Muscle layer of colon (tissue), 2 donors: ENCODE data around the gene LMOD3.

Experiments
- H3K27ac ChIP-seq: one replicate; pipeline ENCODE4 v1.7.0; 2013; ENCODE audit warnings: low read depth, mild to moderate bottlenecking, low read length, moderate library complexity
- H3K27me3 ChIP-seq, 2 donors: one replicate each; pipeline ENCODE4 v1.7.0; 2013; ENCODE audit warnings: low read length in 2 of 2, mild to moderate bottlenecking in 2 of 2; ENCODE audit not compliant: insufficient read depth in 2 of 2, control insufficient read depth in 1 of 2
- H3K36me3 ChIP-seq: one replicate; pipeline ENCODE4 v1.7.0; 2013; ENCODE audit warnings: mild to moderate bottlenecking, low read length; ENCODE audit not compliant: insufficient read depth
- H3K4me1 ChIP-seq: one replicate; pipeline ENCODE4 v1.7.0; 2013; ENCODE audit warnings: mild to moderate bottlenecking, low read length; ENCODE audit not compliant: insufficient read depth
- H3K4me3 ChIP-seq, 2 donors: one replicate each; pipeline ENCODE4 v1.7.0; 2013; ENCODE audit warnings: low read length in 2 of 2, low read depth in 1 of 2, mild to moderate bottlenecking in 1 of 2, moderate library complexity in 1 of 2
- H3K9ac ChIP-seq: one replicate; pipeline ENCODE4 v1.7.0; 2013; ENCODE audit warnings: low read length
- H3K9me3 ChIP-seq: one replicate; pipeline ENCODE4 v1.7.0; 2013; ENCODE audit warnings: mild to moderate bottlenecking, low read length
- donor health status: abdominal sarcoma.
- donor health status: Adenocarcinoma of cecum.

LMOD3 gene

DNA sequence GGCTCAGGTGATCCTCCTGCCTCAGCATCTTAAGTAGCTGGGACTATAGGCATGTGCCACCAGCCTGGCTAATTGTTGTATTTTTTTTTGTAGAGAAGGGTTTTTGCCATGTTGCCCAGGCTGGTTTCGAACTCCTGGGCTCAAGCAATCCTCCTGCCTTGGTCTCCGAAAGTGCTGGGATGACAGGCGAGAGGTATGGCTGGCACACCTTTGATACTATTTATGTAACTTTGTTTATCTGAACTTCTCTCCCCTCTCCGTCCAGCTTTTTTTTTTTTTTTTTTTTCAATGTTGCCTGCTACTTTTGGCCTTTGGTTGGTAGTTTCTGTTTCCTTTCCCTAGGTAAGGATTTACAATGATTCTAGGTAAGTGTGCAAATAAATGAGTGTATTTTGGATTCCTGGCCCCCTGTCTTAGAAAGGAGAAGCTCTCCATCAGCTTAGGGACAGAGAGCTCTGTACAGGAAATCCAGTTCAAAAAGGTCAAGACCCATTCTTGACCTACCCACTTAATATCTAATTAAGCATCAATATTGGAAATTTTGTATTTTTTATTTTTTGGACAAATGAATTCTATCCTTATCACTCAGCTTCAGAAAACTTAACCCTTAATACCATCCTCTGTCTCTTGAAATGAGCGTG, 30.9 kb downstream of the LMOD3 start:
- H3K27ac ChIP-seq: peak overlapping the region; percentile 70
- H3K4me3 ChIP-seq: no peak overlapping the region
- peaks cover 92% of the 10 kb centered on the region for H3K4me1 ChIP-seq

GRCh38 chr3:69090021-69090420, 32.4 kb downstream of the LMOD3 start:
- H3K9ac ChIP-seq: no peak overlapping the region

More for the DNA sequence above, 30.9 kb downstream of the LMOD3 start:
- no peaks in the 10 kb centered on the region for H3K27me3 ChIP-seq
- H3K36me3 ChIP-seq: peaks cover 6% of the 10 kb centered on the region
- H3K9me3 ChIP-seq: no peaks in the 10 kb centered on the region
- H3K9ac ChIP-seq: no peak overlapping the region

DNA sequence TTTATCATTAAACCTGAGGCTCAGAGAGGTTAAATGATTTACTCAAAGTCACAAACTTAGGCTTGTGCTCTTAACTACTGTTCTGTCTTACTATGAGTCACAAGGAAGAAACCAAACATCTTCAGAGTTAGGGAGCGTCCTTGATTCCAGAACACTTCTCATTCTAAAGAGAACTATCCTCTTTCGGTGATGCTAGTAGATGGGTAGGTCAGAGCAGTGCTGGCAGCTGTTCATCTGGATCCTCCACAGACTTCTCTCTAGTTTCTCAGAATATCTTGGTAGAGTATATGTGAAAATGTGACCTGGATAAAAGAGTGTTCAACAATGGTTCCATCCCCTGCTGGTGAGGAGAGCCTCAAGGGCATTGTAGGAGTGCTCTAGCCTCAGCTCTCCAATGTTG, 34.3 kb downstream of the LMOD3 start:
- Histone ChIP-seq H3K4me3 (peak overlapping the region in 1 of 2 donors; percentile 3), H3K36me3 (no peaks in the 10 kb centered on the region), H3K4me1 (peaks cover 74% of the 10 kb centered on the region), H3K27me3 (no peaks in the 10 kb centered on the region), H3K9me3 (no peaks in the 10 kb centered on the region), H3K27ac (no peak overlapping the region), H3K9ac (no peak overlapping the region)

More at GRCh38 chr3:69090021-69090420, 32.4 kb downstream of the LMOD3 start:
- no peaks in the 10 kb centered on the region for H3K9me3 ChIP-seq
- H3K4me1 ChIP-seq: peaks cover 80% of the 10 kb centered on the region
- H3K27me3 ChIP-seq: no peaks in the 10 kb centered on the region
- H3K36me3 ChIP-seq: peaks cover 6% of the 10 kb centered on the region
- no peak overlapping the region for H3K4me3 ChIP-seq
- no peak overlapping the region for H3K27ac ChIP-seq

DNA sequence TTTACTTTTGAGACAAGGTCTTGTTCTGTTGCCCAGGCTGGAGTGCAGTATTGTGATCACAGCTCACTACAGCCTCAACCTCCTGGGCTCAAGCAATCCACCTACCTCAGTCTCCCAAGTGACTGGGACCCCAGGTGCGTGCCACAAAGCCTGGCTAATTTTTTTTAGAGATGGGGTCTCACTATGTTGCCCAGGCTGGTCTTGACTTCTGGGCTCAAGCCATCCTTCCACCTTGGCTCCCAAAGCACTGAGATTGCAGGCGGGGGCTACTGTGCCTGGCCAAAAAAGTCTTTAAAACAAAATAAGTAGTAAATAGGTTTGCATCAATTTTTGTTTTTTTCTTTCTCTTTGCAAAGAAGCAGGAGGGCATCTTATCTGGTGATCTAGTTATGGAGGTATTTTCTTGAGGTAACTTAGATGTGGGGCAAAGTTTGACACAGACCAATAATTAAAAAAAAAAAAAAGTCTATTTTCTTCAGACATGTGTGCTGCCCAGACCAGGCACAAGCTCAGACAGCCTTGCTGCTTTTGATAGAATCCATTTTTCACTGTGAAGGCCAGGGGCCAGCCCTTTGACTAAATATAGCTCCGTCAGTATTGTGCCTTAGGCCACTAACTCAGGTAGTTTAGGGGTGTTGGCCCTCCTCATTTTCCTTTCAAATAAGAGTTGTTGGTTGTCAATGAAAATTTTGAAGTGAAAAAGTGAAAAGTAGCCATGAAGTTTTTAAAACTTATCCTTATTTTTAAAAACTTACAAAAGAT, 35.2 kb downstream of the LMOD3 start:
- Histone ChIP-seq H3K9ac (no peak overlapping the region), H3K4me1 (peaks cover 65% of the 10 kb centered on the region), H3K36me3 (no peaks in the 10 kb centered on the region), H3K9me3 (no peaks in the 10 kb centered on the region), H3K4me3 (peak overlapping the region in 1 of 2 donors; percentile 76), H3K27ac (peak overlapping the region; percentile 99), H3K27me3 (no peaks in the 10 kb centered on the region)

DNA sequence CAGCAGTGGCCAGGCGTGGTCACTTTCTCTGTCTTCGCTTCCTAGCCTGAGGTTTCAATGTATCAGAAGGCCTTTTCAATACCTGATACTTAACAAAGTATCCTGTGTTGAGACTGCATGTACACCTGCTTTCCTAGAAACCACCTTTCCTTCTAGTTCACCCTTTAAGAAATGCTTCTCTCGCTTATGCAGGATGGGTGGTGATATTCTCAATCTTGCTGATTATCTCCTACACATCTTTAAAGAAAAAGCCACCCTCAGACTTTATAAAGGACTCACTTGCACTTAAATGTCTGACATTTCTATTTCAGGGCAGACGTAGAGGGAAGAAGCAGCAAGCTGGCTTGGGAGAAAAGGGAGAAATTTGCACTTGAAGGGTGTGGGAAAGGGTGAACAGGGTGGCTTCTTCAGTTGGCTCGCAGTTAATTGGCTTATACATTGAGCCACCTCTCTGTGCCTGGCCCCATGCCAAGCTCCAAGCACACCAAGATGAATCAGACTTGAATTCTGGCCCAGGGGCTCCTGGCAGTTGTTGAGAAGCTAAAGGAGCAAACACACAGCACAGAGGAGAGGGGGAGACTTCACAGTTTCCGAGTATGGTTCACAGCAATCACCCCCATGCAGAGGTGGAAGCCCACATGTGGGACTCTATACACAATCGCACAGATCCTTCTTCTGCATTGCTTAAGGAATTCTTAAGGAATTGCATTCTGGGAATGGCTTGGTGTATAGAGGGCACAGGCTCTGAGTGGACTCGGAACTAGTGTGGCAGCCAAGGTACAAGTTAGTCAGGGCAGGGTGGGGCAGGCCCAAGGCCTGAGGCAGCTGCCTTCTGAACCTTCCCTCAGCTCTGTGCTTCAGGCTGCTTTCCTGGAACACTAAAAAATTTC, 36.3 kb downstream of the LMOD3 start:
- Histone ChIP-seq H3K4me3 (peak overlapping the region; percentile 76 to 90), H3K9me3 (no peaks in the 10 kb centered on the region), H3K27me3 (no peaks in the 10 kb centered on the region), H3K4me1 (peaks cover 54% of the 10 kb centered on the region), H3K36me3 (no peaks in the 10 kb centered on the region), H3K9ac (peak overlapping the region; percentile 90), H3K27ac (peak overlapping the region; percentile 99)

DNA sequence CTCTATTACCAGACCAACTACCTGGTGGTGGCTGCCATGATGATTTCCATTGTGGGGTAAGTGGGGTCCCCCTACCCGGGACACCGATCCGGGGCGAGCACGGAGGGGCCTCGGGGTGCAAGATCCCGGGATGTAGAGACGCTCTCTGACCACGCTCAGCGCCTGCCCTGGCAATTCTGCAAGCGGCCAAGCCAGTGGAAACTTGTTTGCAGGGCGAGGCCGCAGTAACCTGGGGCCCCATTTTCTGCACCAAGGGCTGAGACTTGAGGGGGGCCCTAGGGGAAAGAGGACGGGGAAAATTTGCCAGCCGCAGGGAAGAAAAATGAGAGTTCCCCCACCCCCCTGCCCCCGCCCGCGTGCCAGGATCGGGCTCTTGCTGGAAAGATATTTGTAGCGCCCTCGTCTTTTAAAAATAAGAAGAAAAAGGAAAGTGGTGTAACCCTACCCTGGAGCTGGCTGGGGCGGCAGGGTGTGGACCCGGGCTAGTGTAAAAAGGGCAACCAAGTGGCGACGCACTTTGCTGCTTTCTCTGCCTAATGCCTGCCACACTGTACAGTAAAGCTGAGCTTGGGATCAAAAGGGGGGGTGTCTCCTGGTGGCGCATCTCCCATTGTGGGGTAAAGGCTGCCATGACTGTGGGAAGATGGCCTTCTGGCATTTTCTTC, 37.1 kb downstream of the LMOD3 start:
- Histone ChIP-seq H3K9me3 (no peaks in the 10 kb centered on the region), H3K27me3 (no peaks in the 10 kb centered on the region), H3K36me3 (no peaks in the 10 kb centered on the region), H3K9ac (peak overlapping the region; percentile 90), H3K4me1 (peaks cover 51% of the 10 kb centered on the region), H3K4me3 (peak overlapping the region; percentile 76 to 90), H3K27ac (peak overlapping the region; percentile 99)

GRCh38 chr3:69084326-69085167, 37.8 kb downstream of the LMOD3 start, which contains the start of gene ARL6IP5:
TSS of gene ARL6IP5 (plus strand) at chr3:69084937. CDS start at chr3:69085048, 111 bp downstream.
- peaks cover 44% of the 10 kb centered on the region for H3K4me1 ChIP-seq

GRCh38 chr3:69082805-69083204, 39.6 kb downstream of the LMOD3 start:
- Histone ChIP-seq H3K27ac (no peak overlapping the region), H3K36me3 (no peaks in the 10 kb centered on the region), H3K9ac (no peak overlapping the region), H3K4me1 (peaks cover 41% of the 10 kb centered on the region), H3K9me3 (no peaks in the 10 kb centered on the region), H3K27me3 (no peaks in the 10 kb centered on the region), H3K4me3 (no peak overlapping the region)

More at GRCh38 chr3:69084326-69085167, 37.8 kb downstream of the LMOD3 start, which contains the start of gene ARL6IP5:
- Histone ChIP-seq H3K27me3 (no peaks in the 10 kb centered on the region), H3K9ac (peak within 1 kb of the TSS; percentile 90), H3K4me3 (peak within 1 kb of the TSS; percentile 76 to 90), H3K9me3 (no peaks in the 10 kb centered on the region), H3K36me3 (no peaks in the 10 kb centered on the region), H3K27ac (peak within 1 kb of the TSS; percentile 99)

- H3K9me3 ChIP-seq: no peaks in the 10 kb centered on the region
- H3K4me3 ChIP-seq: no peak overlapping the region
- H3K36me3 ChIP-seq: no peaks in the 10 kb centered on the region
- no peak overlapping the region for H3K9ac ChIP-seq
- peaks cover 37% of the 10 kb centered on the region for H3K4me1 ChIP-seq
- H3K27ac ChIP-seq: peak overlapping the region; percentile 28
- H3K27me3 ChIP-seq: no peaks in the 10 kb centered on the region
Measured at GRCh38 chr3:69082361-69082760, 40.0 kb downstream of the LMOD3 start.

DNA sequence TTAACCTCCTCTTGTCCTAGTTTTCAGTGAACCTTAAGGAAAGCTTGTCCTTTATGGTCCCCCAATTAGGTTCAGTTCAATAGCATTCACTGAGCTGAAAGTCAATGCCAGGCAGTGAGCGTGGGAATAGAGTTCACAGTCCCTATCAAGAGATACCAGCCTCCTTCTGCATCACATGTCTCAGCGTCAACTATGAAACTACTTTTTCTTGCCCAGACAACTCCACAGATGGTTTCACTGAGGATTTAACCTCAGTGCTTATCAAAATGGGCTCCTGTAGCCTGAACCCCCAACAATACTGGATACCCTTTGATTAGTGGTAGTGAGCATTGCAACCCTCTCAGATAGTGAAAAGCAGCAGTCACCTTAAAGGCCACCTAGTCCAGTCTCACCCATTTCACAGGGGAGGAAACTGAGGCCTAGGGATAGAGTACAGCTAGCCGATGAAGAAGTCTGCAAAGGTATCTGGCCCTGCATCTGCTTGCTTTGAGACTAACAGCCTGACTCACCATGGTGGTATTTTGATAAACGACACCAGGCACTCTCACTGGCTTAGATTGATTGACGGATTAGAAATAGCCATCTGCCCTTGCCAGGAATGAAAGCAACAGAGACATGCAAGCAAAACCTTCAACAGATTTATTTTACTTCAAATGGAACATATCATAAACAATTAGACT, 40.7 kb downstream of the LMOD3 start:
- Histone ChIP-seq H3K4me1 (peaks cover 32% of the 10 kb centered on the region), H3K9ac (no peak overlapping the region)

More for the DNA sequence above, 40.7 kb downstream of the LMOD3 start:
- Histone ChIP-seq H3K27me3 (no peaks in the 10 kb centered on the region), H3K4me3 (no peak overlapping the region), H3K36me3 (no peaks in the 10 kb centered on the region), H3K9me3 (no peaks in the 10 kb centered on the region), H3K27ac (no peak overlapping the region)
